ENCODE results near the gene IFNL1. TPM values are rescaled to one million over a fixed set of nuclear protein-coding genes. Genes with fewer than 3 reads are reported as not detected.
"Not testable (repeated sequence)": the region's sequence is repeated elsewhere in the genome, so short reads cannot be mapped to it uniquely, and the experiment has no call there.

The IFNL1 gene
- total RNA-seq, 1 experiment from 2014 or later, result not detected

GRCh38 chr19:39270036-39270871 lies 26.0 kb upstream of the IFNL1 start:
- no peak for DNase-seq (ENCODE audit: low read depth)

GRCh38 chr19:39273859-39274258 lies 22.3 kb upstream of the IFNL1 start:
- not testable (repeated sequence) for DNase-seq (ENCODE audit: low read depth)

GRCh38 chr19:39275578-39275977 lies 20.6 kb upstream of the IFNL1 start:
- DNase-seq (ENCODE audit: low read depth), result no peak

GRCh38 chr19:39276740-39277139 lies 19.5 kb upstream of the IFNL1 start:
- DNase-seq (ENCODE audit: low read depth), result no peak

- DNase-seq (ENCODE audit: low read depth), result peak; percentile 47
Measured at GRCh38 chr19:39277598-39277997, 18.6 kb upstream of the IFNL1 start.

- DNase-seq (ENCODE audit: low read depth), result no peak
Measured at GRCh38 chr19:39282021-39282420, 14.2 kb upstream of the IFNL1 start.

GRCh38 chr19:39284032-39284431 lies 12.2 kb upstream of the IFNL1 start:
- no peak for DNase-seq (ENCODE audit: low read depth)

- DNase-seq (ENCODE audit: low read depth), result no peak
Measured at GRCh38 chr19:39293394-39293793, 2.8 kb upstream of the IFNL1 start.

GRCh38 chr19:39296906-39297305 lies 699 bp downstream of the IFNL1 start:
- DNase-seq (ENCODE audit: low read depth), result no peak

GRCh38 chr19:39297931-39298634 lies 1.9 kb downstream of the IFNL1 start:
- no peak for DNase-seq (ENCODE audit: low read depth)

GRCh38 chr19:39299404-39299803 lies 3.2 kb downstream of the IFNL1 start:
- no peak for DNase-seq (ENCODE audit: low read depth)

- no peak for DNase-seq (ENCODE audit: low read depth)
Measured at GRCh38 chr19:39299832-39300231, 3.6 kb downstream of the IFNL1 start.

- DNase-seq (ENCODE audit: low read depth), result no peak
Measured at GRCh38 chr19:39301021-39301420, 4.8 kb downstream of the IFNL1 start.

- DNase-seq (ENCODE audit: low read depth), result no peak
Measured at GRCh38 chr19:39301562-39301961, 5.4 kb downstream of the IFNL1 start.

GRCh38 chr19:39303373-39304184 lies 7.4 kb downstream of the IFNL1 start:
- no peak for DNase-seq (ENCODE audit: low read depth)

GRCh38 chr19:39304185-39304513 lies 7.9 kb downstream of the IFNL1 start:
- DNase-seq (ENCODE audit: low read depth), result no peak

GRCh38 chr19:39304701-39305571 lies 8.7 kb downstream of the IFNL1 start:
- DNase-seq (ENCODE audit: low read depth), result no peak

GRCh38 chr19:39306075-39306474 lies 9.9 kb downstream of the IFNL1 start:
- DNase-seq (ENCODE audit: low read depth), result no peak

GRCh38 chr19:39307046-39307821 lies 11.0 kb downstream of the IFNL1 start:
- no peak for DNase-seq (ENCODE audit: low read depth)

- DNase-seq (ENCODE audit: low read depth), result no peak
Measured at GRCh38 chr19:39307822-39308530, 11.8 kb downstream of the IFNL1 start.
